Bronchial epithelial cell (primary cell): Measurements from ENCODE around the gene MPPED1. TPM values are rescaled to one million over a fixed set of nuclear protein-coding genes. Genes with fewer than 3 reads are reported as not detected.
A peak's percentile ranks its signal among the peaks of the same experiment; 100 is the strongest.

Experiments used
- DNase-seq: peaks from one replicate; pipeline ENCODE4 v3.0.0-alpha.2; 2010; ENCODE audit warnings: low read depth
- FAIRE-seq: peaks from 2 replicates; lab custom pipeline; 2011; peaks lifted over from hg19 to GRCh38; lab: Jason Lieb, UNC
- H3K27me3 ChIP-seq: 2 replicates; pipeline ENCODE4 v1.5.1; 2011; ENCODE audit warnings: low read length; ENCODE audit not compliant: control insufficient read depth, insufficient read depth
- H3K36me3 ChIP-seq: 2 replicates; pipeline ENCODE4 v1.5.1; 2011; ENCODE audit warnings: low read length; ENCODE audit not compliant: control insufficient read depth, insufficient read depth
- H3K4me3 ChIP-seq: 2 replicates; pipeline ENCODE4 v1.5.1; 2011; ENCODE audit warnings: mild to moderate bottlenecking, low read depth, low read length, control low read depth
- total RNA-seq: library from RNA; depleted of rRNA; stranded (reverse); fragments of >200 nt; gene quantifications from 2 replicates; pipeline ENCODE4 v1.2.1, GENCODE V29; 2014
- TF ChIP-seq, protein P1 (sequence below): IDR thresholded peaks from 2 replicates; pipeline ENCODE4 v1.5.1; 2011; ENCODE audit warnings: mild to moderate bottlenecking, moderate library complexity, low read length, control low read depth, inconsistent platforms; ENCODE audit not compliant: insufficient read depth, severe bottlenecking

Gene MPPED1
- total RNA-seq, 1 donor from 2014 or later, result not detected

DNA sequence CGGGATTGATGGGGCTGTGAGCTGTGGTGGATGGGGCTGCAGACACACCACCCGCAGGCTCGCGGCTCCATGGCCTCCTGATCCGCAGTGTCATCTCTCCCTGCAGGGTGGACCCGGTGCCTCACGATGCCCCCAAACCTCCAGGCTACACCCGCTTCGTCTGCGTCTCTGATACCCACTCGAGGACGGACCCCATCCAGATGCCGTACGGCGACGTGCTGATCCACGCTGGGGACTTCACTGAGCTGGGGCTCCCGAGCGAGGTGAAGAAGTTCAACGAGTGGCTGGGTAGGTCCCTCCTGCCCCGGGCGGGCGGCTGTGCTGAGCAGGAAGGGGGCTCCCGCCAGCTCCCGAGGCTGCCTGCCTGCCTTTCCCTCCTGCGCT, 23.1 kb downstream of the MPPED1 start:
- FAIRE-seq (no peak), DNase-seq (no peak)
- Histone ChIP-seq H3K36me3 (no peaks in the 10 kb centered on the region), H3K4me3 (no peak overlapping the region), H3K27me3 (peaks cover 19% of the 10 kb centered on the region)
- TF ChIP-seq, protein P1, sequence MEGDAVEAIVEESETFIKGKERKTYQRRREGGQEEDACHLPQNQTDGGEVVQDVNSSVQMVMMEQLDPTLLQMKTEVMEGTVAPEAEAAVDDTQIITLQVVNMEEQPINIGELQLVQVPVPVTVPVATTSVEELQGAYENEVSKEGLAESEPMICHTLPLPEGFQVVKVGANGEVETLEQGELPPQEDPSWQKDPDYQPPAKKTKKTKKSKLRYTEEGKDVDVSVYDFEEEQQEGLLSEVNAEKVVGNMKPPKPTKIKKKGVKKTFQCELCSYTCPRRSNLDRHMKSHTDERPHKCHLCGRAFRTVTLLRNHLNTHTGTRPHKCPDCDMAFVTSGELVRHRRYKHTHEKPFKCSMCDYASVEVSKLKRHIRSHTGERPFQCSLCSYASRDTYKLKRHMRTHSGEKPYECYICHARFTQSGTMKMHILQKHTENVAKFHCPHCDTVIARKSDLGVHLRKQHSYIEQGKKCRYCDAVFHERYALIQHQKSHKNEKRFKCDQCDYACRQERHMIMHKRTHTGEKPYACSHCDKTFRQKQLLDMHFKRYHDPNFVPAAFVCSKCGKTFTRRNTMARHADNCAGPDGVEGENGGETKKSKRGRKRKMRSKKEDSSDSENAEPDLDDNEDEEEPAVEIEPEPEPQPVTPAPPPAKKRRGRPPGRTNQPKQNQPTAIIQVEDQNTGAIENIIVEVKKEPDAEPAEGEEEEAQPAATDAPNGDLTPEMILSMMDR, result no peak

DNA sequence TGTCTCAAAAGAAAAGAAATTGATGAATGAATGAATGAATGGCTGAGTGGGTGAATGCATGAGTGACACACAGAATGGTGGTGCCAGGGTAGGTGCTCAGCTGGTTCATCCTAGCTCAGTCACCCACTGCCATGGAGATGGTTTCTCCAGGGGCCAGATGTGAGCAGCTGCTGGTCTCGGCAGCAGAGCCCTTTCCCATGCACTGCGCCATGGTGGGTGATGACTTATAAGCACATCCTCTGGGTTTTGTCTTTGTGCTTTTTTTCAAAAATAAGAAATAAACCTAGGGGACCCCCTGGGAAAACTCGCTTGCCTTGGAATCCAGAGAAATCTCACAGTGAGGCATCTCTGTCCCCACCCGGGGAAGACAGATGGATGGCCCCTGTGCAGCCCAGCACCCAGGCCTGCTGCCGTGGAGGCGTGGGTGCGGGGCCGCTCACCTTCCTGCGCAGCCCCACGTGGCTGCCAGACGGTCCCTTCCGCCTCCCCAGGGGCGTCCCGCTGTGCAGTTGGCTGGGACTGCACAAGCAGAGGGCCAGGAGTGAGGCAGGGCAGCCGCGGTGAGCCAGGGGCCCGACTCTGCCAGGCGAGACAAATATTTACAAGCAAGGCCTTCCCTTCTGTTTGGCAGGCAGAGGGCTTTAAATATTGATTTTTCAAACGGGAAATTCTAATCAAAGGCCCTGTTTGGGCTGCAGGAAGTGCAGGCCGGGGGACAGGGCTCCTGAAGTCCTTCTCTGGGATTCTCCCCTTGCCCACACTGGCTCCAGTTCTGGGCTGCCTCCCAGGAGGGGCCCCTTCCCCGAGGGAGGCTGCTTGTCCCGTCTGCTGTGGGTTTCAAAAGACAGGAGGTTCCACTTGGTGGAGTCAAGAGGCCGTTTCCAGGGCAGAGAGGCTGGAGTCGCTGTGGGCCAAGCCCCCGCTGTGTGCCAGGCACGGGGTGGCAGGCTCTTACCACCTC, 24.3 kb downstream of the MPPED1 start:
- peaks cover 16% of the 10 kb centered on the region for H3K27me3 ChIP-seq
- DNase-seq (no peak), FAIRE-seq (no peak)
- no peaks in the 10 kb centered on the region for H3K36me3 ChIP-seq
- no peak overlapping the region for H3K4me3 ChIP-seq
- TF ChIP-seq, protein P1, result no peak

DNA sequence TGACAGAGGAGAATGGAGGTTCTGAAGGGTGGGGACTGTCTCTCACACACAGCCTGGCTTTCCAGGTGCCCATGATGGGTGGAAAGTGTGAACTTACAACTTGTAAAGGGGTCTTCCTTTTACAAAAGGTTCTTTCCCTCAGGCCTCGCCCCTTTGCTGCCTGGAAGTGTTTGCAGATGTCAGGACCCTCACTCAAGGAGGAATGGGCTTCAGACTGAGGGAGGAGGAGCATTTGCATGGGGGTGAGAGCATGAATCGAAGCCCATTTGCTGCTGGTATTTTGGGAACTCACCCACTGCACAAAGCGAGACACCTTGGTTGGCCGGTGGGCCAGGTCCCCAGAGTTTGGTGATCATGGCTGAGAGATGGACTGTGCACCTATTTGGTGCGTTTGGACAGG, 25.1 kb downstream of the MPPED1 start:
- TF ChIP-seq, protein P1, result no peak
- H3K27me3 ChIP-seq, result peaks cover 15% of the 10 kb centered on the region
- FAIRE-seq, result peak; percentile 85

DNA sequence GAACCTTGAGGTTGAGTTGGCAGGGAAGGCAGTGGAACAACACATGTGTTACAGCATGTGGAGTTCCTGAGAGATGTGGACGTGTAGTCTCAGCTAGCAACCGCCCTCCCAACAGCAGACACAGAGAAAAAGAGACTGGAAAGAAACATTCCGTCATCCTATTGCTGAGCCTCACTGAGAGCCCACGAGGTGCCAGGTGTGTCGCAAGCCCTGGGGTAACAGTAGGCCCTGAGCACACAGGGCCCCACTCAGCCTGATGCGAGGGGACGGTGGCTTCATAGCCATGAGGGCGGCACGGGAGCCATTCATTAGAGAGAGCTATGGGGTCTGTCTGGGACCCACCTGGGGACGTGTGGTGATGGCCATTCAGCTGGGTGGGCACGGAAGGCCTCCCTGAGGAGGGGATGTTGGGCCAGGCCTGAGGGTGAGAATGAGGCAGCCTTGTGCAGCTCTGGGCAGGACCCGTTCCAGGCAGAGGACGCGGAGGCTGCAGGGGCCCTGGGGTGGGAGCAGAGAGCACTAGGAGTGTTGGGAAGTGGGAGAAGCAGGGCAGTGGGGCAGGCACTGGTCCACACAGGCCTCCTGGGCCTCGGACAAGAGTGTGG, 26.2 kb downstream of the MPPED1 start:
- TF ChIP-seq, protein P1, result no peak
- peaks cover 17% of the 10 kb centered on the region for H3K27me3 ChIP-seq
- no peak overlapping the region for H3K4me3 ChIP-seq
- FAIRE-seq, result no peak
- no peaks in the 10 kb centered on the region for H3K36me3 ChIP-seq
- no peak for DNase-seq

More for the DNA sequence above, 25.1 kb downstream of the MPPED1 start:
- no peak for DNase-seq
- no peaks in the 10 kb centered on the region for H3K36me3 ChIP-seq
- no peak overlapping the region for H3K4me3 ChIP-seq

DNA sequence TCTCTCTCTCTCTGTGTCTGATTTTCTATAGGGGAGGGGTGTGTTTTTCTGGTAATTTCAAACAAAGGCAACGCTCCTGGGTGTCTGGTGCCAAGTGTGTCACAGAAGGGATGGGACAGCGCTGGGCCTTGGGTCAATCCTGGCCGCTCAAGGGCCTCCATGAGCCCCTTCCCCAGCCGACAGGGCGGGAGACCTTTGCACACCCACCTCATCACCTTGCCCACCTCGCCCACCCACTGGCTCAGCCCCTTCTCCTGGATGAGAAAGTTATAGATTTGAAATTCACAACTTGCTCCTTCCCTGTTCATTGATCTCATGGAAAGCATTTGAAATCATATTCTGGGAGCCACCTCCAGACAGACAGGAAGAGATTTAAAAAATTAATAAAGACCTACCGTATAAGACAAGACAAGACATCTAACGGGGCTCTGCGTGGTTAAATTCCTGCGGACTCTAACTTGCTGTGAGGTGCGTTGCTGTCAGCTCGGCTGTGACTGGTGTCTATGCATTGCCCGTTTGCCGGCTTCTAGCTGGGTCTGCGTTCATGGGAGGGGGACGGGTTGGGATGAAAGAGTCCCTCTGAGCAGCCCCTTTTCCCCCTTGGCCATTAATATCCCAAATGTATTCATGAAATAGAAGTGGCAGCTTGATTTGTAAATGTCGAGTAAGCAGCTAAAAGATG, 27.0 kb downstream of the MPPED1 start:
- TF ChIP-seq, protein P1, result no peak
- DNase-seq (no peak), FAIRE-seq (no peak)
- Histone ChIP-seq H3K36me3 (no peaks in the 10 kb centered on the region), H3K27me3 (peaks cover 17% of the 10 kb centered on the region), H3K4me3 (no peak overlapping the region)
